HEK293 (cell line): ENCODE measurements around the gene PIP.
"Not testable (repeated sequence)": the region's sequence is repeated elsewhere in the genome, so short reads cannot be mapped to it uniquely, and the experiment has no call there.

Source experiments
- CTCF ChIA-PET: fragments of 350-600 bp; formaldehyde crosslinking; extraction: SDS; loops from one replicate; lab custom pipeline; 2021; ENCODE audit warnings: antibody characterized with exemption; lab: Yijun Ruan, JAX
- POLR2A ChIA-PET: fragments of 300-600 bp; formaldehyde crosslinking; extraction: SDS; loops from one replicate; lab custom pipeline; 2020; ENCODE audit warnings: antibody characterized with exemption, inconsistent platforms; lab: Yijun Ruan, JAX
- H3K27ac ChIP-seq: fragments of 200-500 bp; sonication (Bioruptor generic); 2 replicates; pipeline ENCODE4 v1.5.1; 2014; ENCODE audit warnings: low read depth, low read length, control low read depth, inconsistent platforms; ENCODE audit errors: extremely low read depth
- H3K36me3 ChIP-seq, 2 experiments: fragments of 200-500 bp in 1 of 2; sonication (Bioruptor generic) in 1 of 2; 1 replicate in 1 of 2; 2 replicates in 1 of 2; pipeline ENCODE4 v1.5.1; 2014 to 2017; ENCODE audit warnings: inconsistent platforms in 2 of 2, low read length in 2 of 2; ENCODE audit not compliant: control insufficient read depth in 2 of 2, insufficient read depth in 1 of 2
- H3K4me1 ChIP-seq: fragments of 200-500 bp; sonication (Bioruptor generic); 2 replicates; pipeline ENCODE4 v1.5.1; 2014; ENCODE audit warnings: mild to moderate bottlenecking, low read length, inconsistent platforms; ENCODE audit not compliant: control insufficient read depth, insufficient read depth
- H3K4me3 ChIP-seq: 2 replicates; pipeline ENCODE4 v1.5.1; 2011; ENCODE audit warnings: low read depth, mild to moderate bottlenecking, control low read depth, low read length, moderate library complexity
- H3K9me3 ChIP-seq: fragments of 200-500 bp; sonication (Bioruptor generic); 2 replicates; pipeline ENCODE4 v1.5.1; 2014; ENCODE audit warnings: low read depth, low read length, inconsistent platforms; ENCODE audit not compliant: control insufficient read depth, insufficient read depth
- ZBTB8A ChIP-seq: fragments of 450-650 bp; formaldehyde crosslinking; IDR thresholded peaks from 2 replicates; pipeline ENCODE4 v1.5.1; 2016; ENCODE audit warnings: missing biosample characterization, missing genetic modification characterization
- ZNF138 ChIP-seq: fragments of 450-650 bp; formaldehyde crosslinking; IDR thresholded peaks from 2 replicates; pipeline ENCODE4 v1.5.1; 2016; ENCODE audit warnings: missing biosample characterization, missing genetic modification characterization, borderline replicate concordance
- ZNF140 ChIP-seq: fragments of 450-650 bp; formaldehyde crosslinking; IDR thresholded peaks from 2 replicates; pipeline ENCODE4 v1.5.1; 2016; ENCODE audit warnings: missing biosample characterization, missing genetic modification characterization
- ZNF146 ChIP-seq: fragments of 450-650 bp; formaldehyde crosslinking; IDR thresholded peaks from 2 replicates; pipeline ENCODE4 v1.5.1; 2016; ENCODE audit warnings: missing biosample characterization, missing genetic modification characterization
- ZNF202 ChIP-seq: fragments of 450-650 bp; formaldehyde crosslinking; IDR thresholded peaks from 2 replicates; pipeline ENCODE4 v1.5.1; 2016; ENCODE audit warnings: missing biosample characterization, missing genetic modification characterization, borderline replicate concordance
- ZNF266 ChIP-seq: fragments of 450-650 bp; formaldehyde crosslinking; IDR thresholded peaks from 2 replicates; pipeline ENCODE4 v1.5.1; 2016; ENCODE audit warnings: missing biosample characterization, missing genetic modification characterization, low read depth
- ZNF354C ChIP-seq: fragments of 450-650 bp; formaldehyde crosslinking; IDR thresholded peaks from 2 replicates; pipeline ENCODE4 v1.5.1; 2016; ENCODE audit warnings: missing biosample characterization, missing genetic modification characterization, low read depth, borderline replicate concordance
- ZNF394 ChIP-seq: fragments of 450-650 bp; formaldehyde crosslinking; IDR thresholded peaks from 2 replicates; pipeline ENCODE4 v1.5.1; 2016; ENCODE audit warnings: missing biosample characterization, missing genetic modification characterization, mild to moderate bottlenecking, moderate library complexity, borderline replicate concordance
- ZNF426 ChIP-seq: fragments of 450-650 bp; formaldehyde crosslinking; IDR thresholded peaks from 2 replicates; pipeline ENCODE4 v1.5.1; 2017; ENCODE audit warnings: missing biosample characterization, missing genetic modification characterization, mild to moderate bottlenecking, inconsistent platforms, moderate library complexity
- ZNF518A ChIP-seq: fragments of 450-650 bp; formaldehyde crosslinking; conservative IDR thresholded peaks from 2 replicates; pipeline ENCODE4 v1.5.1; 2016; ENCODE audit warnings: low read depth, missing biosample characterization, missing genetic modification characterization
- ZNF555 ChIP-seq: fragments of 450-650 bp; formaldehyde crosslinking; conservative IDR thresholded peaks from 2 replicates; pipeline ENCODE4 v1.5.1; 2017; ENCODE audit warnings: missing biosample characterization, mild to moderate bottlenecking, missing genetic modification characterization, inconsistent platforms
- ZNF623 ChIP-seq: fragments of 450-650 bp; formaldehyde crosslinking; IDR thresholded peaks from 2 replicates; pipeline ENCODE4 v1.5.1; 2016; ENCODE audit warnings: missing biosample characterization, missing genetic modification characterization
- TF ChIP-seq, protein P1 (sequence below): fragments of 450-650 bp; formaldehyde crosslinking; conservative IDR thresholded peaks from 2 replicates; pipeline ENCODE4 v1.5.1; 2016; ENCODE audit warnings: low read depth, missing biosample characterization, missing genetic modification characterization
- TF ChIP-seq, protein P2 (sequence below): fragments of 450-650 bp; formaldehyde crosslinking; IDR thresholded peaks from 2 replicates; pipeline ENCODE4 v1.5.1; 2016; ENCODE audit warnings: missing biosample characterization, missing genetic modification characterization

The PIP gene

GRCh38 chr7:143150696-143151095 is 18.8 kb downstream of the PIP start:
- POLR2A ChIA-PET = not testable (repeated sequence)

GRCh38 chr7:143158617-143159016 is 26.7 kb downstream of the PIP start:
- H3K9me3 ChIP-seq, H3K4me3 ChIP-seq, CTCF ChIA-PET, H3K4me1 ChIP-seq, POLR2A ChIA-PET, H3K36me3 ChIP-seq, H3K27ac ChIP-seq: not testable (repeated sequence)
- TF ChIP-seq ZNF623 (tag by site-specific recombination) = peak; percentile 49
- TF ChIP-seq ZNF426 (tag by site-specific recombination) = peak; percentile 70
- peak; percentile 51 for TF ChIP-seq ZNF555 (tag by site-specific recombination)
- TF ChIP-seq, protein P1, sequence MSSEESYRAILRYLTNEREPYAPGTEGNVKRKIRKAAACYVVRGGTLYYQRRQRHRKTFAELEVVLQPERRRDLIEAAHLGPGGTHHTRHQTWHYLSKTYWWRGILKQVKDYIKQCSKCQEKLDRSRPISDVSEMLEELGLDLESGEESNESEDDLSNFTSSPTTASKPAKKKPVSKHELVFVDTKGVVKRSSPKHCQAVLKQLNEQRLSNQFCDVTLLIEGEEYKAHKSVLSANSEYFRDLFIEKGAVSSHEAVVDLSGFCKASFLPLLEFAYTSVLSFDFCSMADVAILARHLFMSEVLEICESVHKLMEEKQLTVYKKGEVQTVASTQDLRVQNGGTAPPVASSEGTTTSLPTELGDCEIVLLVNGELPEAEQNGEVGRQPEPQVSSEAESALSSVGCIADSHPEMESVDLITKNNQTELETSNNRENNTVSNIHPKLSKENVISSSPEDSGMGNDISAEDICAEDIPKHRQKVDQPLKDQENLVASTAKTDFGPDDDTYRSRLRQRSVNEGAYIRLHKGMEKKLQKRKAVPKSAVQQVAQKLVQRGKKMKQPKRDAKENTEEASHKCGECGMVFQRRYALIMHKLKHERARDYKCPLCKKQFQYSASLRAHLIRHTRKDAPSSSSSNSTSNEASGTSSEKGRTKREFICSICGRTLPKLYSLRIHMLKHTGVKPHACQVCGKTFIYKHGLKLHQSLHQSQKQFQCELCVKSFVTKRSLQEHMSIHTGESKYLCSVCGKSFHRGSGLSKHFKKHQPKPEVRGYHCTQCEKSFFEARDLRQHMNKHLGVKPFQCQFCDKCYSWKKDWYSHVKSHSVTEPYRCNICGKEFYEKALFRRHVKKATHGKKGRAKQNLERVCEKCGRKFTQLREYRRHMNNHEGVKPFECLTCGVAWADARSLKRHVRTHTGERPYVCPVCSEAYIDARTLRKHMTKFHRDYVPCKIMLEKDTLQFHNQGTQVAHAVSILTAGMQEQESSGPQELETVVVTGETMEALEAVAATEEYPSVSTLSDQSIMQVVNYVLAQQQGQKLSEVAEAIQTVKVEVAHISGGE (tag by site-specific recombination) = peak; percentile 59
- TF ChIP-seq ZNF518A (tag by site-specific recombination) = peak; percentile 70
- peak; percentile 38; the same call in 1 of the 2 replicates for TF ChIP-seq ZNF140 (tag by site-specific recombination)
- 0 out of 2 replicates have a peak, but pooled peaks have one; percentile 23 for TF ChIP-seq ZNF266 (tag by site-specific recombination)
- peak; percentile 74; the same call in 1 of the 2 replicates for TF ChIP-seq ZNF394 (tag by site-specific recombination)
- peak; percentile 36; the same call in 1 of the 2 replicates for TF ChIP-seq ZBTB8A (tag by site-specific recombination)
- 0 out of 2 replicates have a peak, but pooled peaks have one; percentile 20 for TF ChIP-seq ZNF202 (tag by site-specific recombination)
- 0 out of 2 replicates have a peak, but pooled peaks have one; percentile 30 for TF ChIP-seq ZNF354C
- TF ChIP-seq ZNF138 (tag by site-specific recombination) = 0 out of 2 replicates have a peak, but pooled peaks have one; percentile 29

More at GRCh38 chr7:143150696-143151095, 18.8 kb downstream of the PIP start:
- H3K36me3 ChIP-seq, H3K27ac ChIP-seq, H3K9me3 ChIP-seq, H3K4me3 ChIP-seq, H3K4me1 ChIP-seq: not testable (repeated sequence)
- CTCF ChIA-PET = interaction anchor here (0.7 kb wide), 1 partner anchor 29 kb away, joined by 4 read pairs; no protein-coding TSS in a partner anchor
- peak; percentile 70 for TF ChIP-seq ZNF146 (tag by site-specific recombination)
- TF ChIP-seq, protein P2, sequence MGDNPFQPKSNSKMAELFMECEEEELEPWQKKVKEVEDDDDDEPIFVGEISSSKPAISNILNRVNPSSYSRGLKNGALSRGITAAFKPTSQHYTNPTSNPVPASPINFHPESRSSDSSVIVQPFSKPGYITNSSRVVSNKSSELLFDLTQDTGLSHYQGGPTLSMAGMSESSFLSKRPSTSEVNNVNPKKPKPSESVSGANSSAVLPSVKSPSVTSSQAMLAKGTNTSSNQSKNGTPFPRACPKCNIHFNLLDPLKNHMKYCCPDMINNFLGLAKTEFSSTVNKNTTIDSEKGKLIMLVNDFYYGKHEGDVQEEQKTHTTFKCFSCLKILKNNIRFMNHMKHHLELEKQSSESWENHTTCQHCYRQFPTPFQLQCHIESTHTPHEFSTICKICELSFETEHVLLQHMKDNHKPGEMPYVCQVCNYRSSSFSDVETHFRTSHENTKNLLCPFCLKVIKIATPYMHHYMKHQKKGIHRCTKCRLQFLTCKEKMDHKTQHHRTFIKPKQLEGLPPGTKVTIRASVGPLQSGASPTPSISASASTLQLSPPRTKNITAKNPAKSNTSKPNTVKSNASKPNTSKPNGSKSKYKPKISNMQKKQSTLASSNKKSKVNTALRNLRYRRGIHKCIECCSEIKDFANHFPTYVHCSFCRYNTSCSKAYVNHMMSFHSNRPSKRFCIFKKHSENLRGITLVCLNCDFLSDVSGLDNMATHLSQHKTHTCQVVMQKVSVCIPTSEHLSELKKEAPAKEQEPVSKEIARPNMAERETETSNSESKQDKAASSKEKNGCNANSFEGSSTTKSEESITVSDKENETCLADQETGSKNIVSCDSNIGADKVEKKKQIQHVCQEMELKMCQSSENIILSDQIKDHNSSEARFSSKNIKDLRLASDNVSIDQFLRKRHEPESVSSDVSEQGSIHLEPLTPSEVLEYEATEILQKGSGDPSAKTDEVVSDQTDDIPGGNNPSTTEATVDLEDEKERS (tag by site-specific recombination) = 0 out of 2 replicates have a peak, but pooled peaks have one; percentile 15
